ENCODE measurements around the gene PLLP. TPM values are rescaled to one million over a fixed set of nuclear protein-coding genes. Genes with fewer than 3 reads are reported as not detected.
"Not testable (repeated sequence)": the region's sequence is repeated elsewhere in the genome, so short reads cannot be mapped to it uniquely, and the experiment has no call there.

The PLLP gene
- total RNA-seq, 1 experiment from 2014 or later, result 0.72 TPM

DNA sequence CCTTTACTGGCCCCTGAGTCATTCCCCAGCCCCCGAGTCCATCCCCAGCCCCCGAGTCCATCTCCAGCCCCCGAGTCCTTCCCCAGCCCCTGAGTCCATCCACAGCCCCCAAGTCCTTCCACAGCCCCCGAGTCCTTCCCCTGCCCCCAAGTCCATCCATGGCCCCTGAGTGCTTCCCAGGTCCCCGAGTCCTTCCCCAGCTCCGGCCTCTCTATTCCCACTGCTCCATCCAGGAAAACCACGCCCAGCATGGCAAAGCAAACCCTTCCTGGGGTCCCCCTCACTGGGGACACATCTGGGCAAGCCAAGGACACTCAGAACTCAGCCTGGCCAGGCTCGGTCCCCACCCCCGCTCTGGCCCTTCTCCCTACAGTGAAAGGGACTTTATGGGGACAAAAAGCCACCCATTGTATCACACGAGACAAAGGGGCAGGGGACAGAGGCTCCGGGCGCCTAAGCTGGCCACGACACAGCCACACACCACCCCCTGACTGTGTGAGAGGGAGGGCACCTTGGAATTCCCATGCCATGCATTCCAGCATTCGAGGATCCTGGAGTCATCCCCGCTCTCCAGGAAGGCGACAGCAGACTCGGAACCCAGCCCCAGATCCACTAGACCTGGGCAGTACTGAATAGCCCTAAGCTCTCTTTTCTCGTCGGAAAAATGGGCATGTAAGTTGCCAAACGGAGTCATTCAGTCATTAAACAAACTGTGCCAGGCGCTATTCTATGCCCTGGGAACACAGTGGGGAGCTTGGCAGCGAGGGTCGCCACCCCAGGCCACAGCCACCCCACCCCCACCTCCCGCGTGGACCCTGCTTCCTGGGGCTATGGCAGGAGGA lies 14.0 kb downstream of the PLLP start:
- no TSS peak for BruUV-seq (replicated peaks)
- CTCF ChIA-PET, result no interaction called here
- no peak for DNase-seq (ENCODE audit: low read depth, low spot score)
- POLR2A ChIA-PET, result interaction anchor here (0.7 kb wide), 1 partner anchor 544 kb away, joined by 3 read pairs; no protein-coding TSS in a partner anchor
- intact Hi-C loops (cut with micrococcal nuclease; ENCODE audit: unreplicated experiment) (no loop called here), in situ Hi-C loops (cut with HindIII; ENCODE audit: low pct_unique_long_range_greater_than_20kb, low sequenced_read_pairs) (no loop called here)
- Histone ChIP-seq H3K9me3 (ENCODE audit: control insufficient read depth, insufficient read depth, low read depth, low read length) (no peaks in the 10 kb centered on the region), H3K27me3 (ENCODE audit: control insufficient read depth, insufficient read depth, low read length) (no peaks in the 10 kb centered on the region), H3K27ac (ENCODE audit: low read length) (no peak overlapping the region), H3K36me3 (ENCODE audit: control insufficient read depth, insufficient read depth, low read length) (no peaks in the 10 kb centered on the region), H3K4me3 (ENCODE audit: low read depth in 2 of 2, low read length in 2 of 2) (no peak overlapping the region), H3K4me1 (ENCODE audit: control insufficient read depth, insufficient read depth, low read length) (peaks cover 6% of the 10 kb centered on the region)
- TF ChIP-seq, protein P1, sequence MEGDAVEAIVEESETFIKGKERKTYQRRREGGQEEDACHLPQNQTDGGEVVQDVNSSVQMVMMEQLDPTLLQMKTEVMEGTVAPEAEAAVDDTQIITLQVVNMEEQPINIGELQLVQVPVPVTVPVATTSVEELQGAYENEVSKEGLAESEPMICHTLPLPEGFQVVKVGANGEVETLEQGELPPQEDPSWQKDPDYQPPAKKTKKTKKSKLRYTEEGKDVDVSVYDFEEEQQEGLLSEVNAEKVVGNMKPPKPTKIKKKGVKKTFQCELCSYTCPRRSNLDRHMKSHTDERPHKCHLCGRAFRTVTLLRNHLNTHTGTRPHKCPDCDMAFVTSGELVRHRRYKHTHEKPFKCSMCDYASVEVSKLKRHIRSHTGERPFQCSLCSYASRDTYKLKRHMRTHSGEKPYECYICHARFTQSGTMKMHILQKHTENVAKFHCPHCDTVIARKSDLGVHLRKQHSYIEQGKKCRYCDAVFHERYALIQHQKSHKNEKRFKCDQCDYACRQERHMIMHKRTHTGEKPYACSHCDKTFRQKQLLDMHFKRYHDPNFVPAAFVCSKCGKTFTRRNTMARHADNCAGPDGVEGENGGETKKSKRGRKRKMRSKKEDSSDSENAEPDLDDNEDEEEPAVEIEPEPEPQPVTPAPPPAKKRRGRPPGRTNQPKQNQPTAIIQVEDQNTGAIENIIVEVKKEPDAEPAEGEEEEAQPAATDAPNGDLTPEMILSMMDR (IDR thresholded peaks at IDR 0.05), result no peak
- TF ChIP-seq SIN3A (IDR thresholded peaks at IDR 0.05; ENCODE audit: borderline replicate concordance, insufficient read depth, low read depth, low read length) (no peak), POLR2AphosphoS5 (IDR thresholded peaks at IDR 0.05; ENCODE audit: low read depth, low read length) (no peak), TCF7L2 (IDR thresholded peaks at IDR 0.05; ENCODE audit: low read depth, low read length) (no peak)
- TF ChIP-seq, protein P2, sequence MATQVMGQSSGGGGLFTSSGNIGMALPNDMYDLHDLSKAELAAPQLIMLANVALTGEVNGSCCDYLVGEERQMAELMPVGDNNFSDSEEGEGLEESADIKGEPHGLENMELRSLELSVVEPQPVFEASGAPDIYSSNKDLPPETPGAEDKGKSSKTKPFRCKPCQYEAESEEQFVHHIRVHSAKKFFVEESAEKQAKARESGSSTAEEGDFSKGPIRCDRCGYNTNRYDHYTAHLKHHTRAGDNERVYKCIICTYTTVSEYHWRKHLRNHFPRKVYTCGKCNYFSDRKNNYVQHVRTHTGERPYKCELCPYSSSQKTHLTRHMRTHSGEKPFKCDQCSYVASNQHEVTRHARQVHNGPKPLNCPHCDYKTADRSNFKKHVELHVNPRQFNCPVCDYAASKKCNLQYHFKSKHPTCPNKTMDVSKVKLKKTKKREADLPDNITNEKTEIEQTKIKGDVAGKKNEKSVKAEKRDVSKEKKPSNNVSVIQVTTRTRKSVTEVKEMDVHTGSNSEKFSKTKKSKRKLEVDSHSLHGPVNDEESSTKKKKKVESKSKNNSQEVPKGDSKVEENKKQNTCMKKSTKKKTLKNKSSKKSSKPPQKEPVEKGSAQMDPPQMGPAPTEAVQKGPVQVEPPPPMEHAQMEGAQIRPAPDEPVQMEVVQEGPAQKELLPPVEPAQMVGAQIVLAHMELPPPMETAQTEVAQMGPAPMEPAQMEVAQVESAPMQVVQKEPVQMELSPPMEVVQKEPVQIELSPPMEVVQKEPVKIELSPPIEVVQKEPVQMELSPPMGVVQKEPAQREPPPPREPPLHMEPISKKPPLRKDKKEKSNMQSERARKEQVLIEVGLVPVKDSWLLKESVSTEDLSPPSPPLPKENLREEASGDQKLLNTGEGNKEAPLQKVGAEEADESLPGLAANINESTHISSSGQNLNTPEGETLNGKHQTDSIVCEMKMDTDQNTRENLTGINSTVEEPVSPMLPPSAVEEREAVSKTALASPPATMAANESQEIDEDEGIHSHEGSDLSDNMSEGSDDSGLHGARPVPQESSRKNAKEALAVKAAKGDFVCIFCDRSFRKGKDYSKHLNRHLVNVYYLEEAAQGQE (IDR thresholded peaks at IDR 0.05; ENCODE audit: insufficient read depth in 1 of 2, low read depth in 2 of 2, low read length in 1 of 2), result no peak
- no peak for ATAC-seq

DNA sequence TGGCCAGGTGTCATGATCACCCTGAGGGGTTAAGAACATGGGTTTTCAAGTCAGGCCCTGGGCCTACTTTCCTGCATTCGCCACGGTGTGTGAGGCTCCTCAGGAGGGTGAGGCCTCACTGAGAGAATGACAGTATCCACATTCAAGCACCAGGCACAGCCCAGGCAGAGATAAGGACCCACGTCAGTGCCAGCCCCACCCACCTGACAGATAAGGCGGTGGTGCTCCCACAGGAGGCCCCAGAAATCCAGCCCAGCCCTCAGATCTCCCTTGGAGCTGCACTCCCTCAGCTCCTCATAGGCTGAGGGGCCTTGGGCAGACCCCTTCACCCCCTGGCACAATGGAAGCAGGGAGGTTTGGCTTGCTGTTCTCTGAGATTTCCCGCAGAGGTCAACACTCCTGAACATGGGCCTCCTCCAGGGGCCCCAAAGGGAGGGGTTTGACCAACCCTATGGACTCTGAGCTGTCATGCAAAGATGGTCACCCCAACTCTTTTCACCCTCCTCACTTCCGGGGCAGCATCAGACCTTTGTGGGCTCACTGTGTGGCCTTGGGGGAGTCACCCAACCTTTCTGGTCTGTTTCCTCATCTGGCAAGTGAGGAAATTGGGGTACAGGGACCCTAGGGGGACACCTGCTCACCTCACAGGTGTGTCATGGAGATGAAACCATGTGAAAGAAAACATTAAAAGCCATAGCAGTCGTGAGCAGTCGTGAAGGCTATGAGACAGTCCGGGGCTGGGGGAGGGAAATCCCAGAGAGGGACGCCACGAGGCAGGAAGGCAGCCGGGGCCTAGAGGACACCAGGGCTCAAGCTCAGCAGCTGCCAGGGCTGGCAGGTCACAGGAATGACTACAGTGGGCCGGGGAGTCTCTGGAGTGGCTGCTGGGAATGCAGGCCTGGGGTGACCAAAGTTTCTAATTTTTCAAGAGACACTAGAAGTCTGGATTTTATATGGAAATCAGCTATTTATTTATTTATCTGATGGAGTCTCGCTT lies 15.4 kb downstream of the PLLP start:
- TF ChIP-seq TCF7L2 (IDR thresholded peaks at IDR 0.05; ENCODE audit: low read depth, low read length) (no peak), SIN3A (IDR thresholded peaks at IDR 0.05; ENCODE audit: borderline replicate concordance, insufficient read depth, low read depth, low read length) (no peak), POLR2AphosphoS5 (IDR thresholded peaks at IDR 0.05; ENCODE audit: low read depth, low read length) (no peak)
- TF ChIP-seq, protein P1 (IDR thresholded peaks at IDR 0.05), result no peak
- TF ChIP-seq, protein P2 (IDR thresholded peaks at IDR 0.05; ENCODE audit: insufficient read depth in 1 of 2, low read depth in 2 of 2, low read length in 1 of 2), result no peak
- no peak overlapping the region for H3K4me3 ChIP-seq (ENCODE audit: low read depth in 2 of 2, low read length in 2 of 2)
- no TSS peak for BruUV-seq (replicated peaks)
- no peaks in the 10 kb centered on the region for H3K27me3 ChIP-seq (ENCODE audit: control insufficient read depth, insufficient read depth, low read length)
- ATAC-seq, result no peak
- H3K36me3 ChIP-seq (ENCODE audit: control insufficient read depth, insufficient read depth, low read length), result no peaks in the 10 kb centered on the region
- in situ Hi-C loops (cut with HindIII; ENCODE audit: low pct_unique_long_range_greater_than_20kb, low sequenced_read_pairs), result no loop called here
- ChIA-PET POLR2A (no interaction called here), CTCF (no interaction called here)
- intact Hi-C loops (cut with micrococcal nuclease; ENCODE audit: unreplicated experiment), result no loop called here
- H3K27ac ChIP-seq (ENCODE audit: low read length), result no peak overlapping the region
- H3K9me3 ChIP-seq (ENCODE audit: control insufficient read depth, insufficient read depth, low read depth, low read length), result no peaks in the 10 kb centered on the region
- peaks cover 6% of the 10 kb centered on the region for H3K4me1 ChIP-seq (ENCODE audit: control insufficient read depth, insufficient read depth, low read length)
- no peak for DNase-seq (ENCODE audit: low read depth, low spot score)

DNA sequence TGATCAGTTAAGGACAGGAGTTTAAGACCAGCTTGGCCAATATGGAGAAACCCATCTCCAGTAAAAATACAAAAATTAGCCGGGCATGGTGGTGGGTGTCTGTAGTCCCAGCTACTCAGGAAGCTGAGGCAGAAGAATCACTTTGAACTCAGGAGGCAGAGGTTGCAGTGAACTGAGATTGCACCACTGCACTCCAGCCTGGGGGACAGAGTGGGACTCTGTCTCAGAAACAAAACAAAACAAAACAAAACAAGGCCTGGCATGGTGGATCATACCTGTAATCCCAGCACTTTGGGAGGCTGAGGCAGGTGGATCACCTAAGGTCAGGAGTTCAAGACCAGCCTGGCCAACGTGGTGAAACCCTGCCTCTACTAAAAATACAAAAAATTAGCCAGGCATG lies 17.1 kb downstream of the PLLP start:
- not testable (repeated sequence) for H3K9me3 ChIP-seq (ENCODE audit: control insufficient read depth, insufficient read depth, low read depth, low read length)

More for the DNA sequence above, 17.1 kb downstream of the PLLP start:
- H3K4me1 ChIP-seq (ENCODE audit: control insufficient read depth, insufficient read depth, low read length); BruUV-seq (replicated peaks); ATAC-seq; H3K27ac ChIP-seq (ENCODE audit: low read length); intact Hi-C loops (cut with micrococcal nuclease; ENCODE audit: unreplicated experiment); DNase-seq (ENCODE audit: low read depth, low spot score); in situ Hi-C loops (cut with HindIII; ENCODE audit: low pct_unique_long_range_greater_than_20kb, low sequenced_read_pairs); H3K36me3 ChIP-seq (ENCODE audit: control insufficient read depth, insufficient read depth, low read length); POLR2A ChIA-PET; H3K27me3 ChIP-seq (ENCODE audit: control insufficient read depth, insufficient read depth, low read length); H3K4me3 ChIP-seq (ENCODE audit: low read depth in 2 of 2, low read length in 2 of 2): not testable (repeated sequence)
- CTCF ChIA-PET, result interaction anchor here (0.7 kb wide), 1 partner anchor 134 kb away, joined by 5 read pairs; no protein-coding TSS in a partner anchor
